Neural cell (in vitro differentiated cells): Measurements from ENCODE around the gene IFI30. TPM values are rescaled to one million over a fixed set of nuclear protein-coding genes. Genes with fewer than 3 reads are reported as not detected.
A peak's percentile ranks its signal among the peaks of the same experiment; 100 is the strongest.

Experiments used
- H2AFZ ChIP-seq: fragments of 200-600, 300-800 bp; sonication (generic), shearing (Covaris generic); 2 replicates; pipeline ENCODE4 v1.6.0; 2014; ENCODE audit warnings: low read depth, mild to moderate bottlenecking, antibody characterized with exemption, low read length, moderate library complexity
- H3F3A ChIP-seq: fragments of 200-600 bp; shearing (Covaris generic); 2 replicates; pipeline ENCODE4 v1.6.1; 2016; ENCODE audit warnings: mild to moderate bottlenecking, moderate library complexity, mixed read lengths, antibody characterized with exemption, low read length; ENCODE audit not compliant: insufficient read depth, poor library complexity, severe bottlenecking
- H3K27ac ChIP-seq: fragments of 200-600, 300-800 bp; sonication (generic), shearing (Covaris generic); 2 replicates; pipeline ENCODE4 v1.5.1; 2014; ENCODE audit warnings: mild to moderate bottlenecking, low read length, moderate library complexity
- H3K27me3 ChIP-seq: fragments of 300-800, 200-600 bp; sonication (generic), shearing (Covaris generic); 2 replicates; pipeline ENCODE4 v1.6.0; 2014; ENCODE audit warnings: mild to moderate bottlenecking, low read depth, low read length, moderate library complexity; ENCODE audit not compliant: insufficient read depth
- H3K36me3 ChIP-seq: fragments of 300-800, 200-600 bp; sonication (generic), shearing (Covaris generic); 2 replicates; pipeline ENCODE4 v1.5.1; 2014; ENCODE audit warnings: mild to moderate bottlenecking, antibody characterized with exemption, low read length, moderate library complexity; ENCODE audit not compliant: insufficient read depth
- H3K4me2 ChIP-seq: fragments of 300-800, 200-600 bp; sonication (generic), shearing (Covaris generic); 2 replicates; pipeline ENCODE4 v1.6.0; 2014; ENCODE audit warnings: mild to moderate bottlenecking, low read length
- H3K4me3 ChIP-seq: fragments of 300-800, 200-600 bp; sonication (generic), shearing (Covaris generic); 2 replicates; pipeline ENCODE4 v1.5.1; 2014; ENCODE audit warnings: mild to moderate bottlenecking, low read length, moderate library complexity
- H3K79me2 ChIP-seq: fragments of 200-600 bp; shearing (Covaris generic); replicated peaks from 2 replicates; pipeline ENCODE4 v1.6.0; 2014; ENCODE audit warnings: mild to moderate bottlenecking, low read length, moderate library complexity; ENCODE audit not compliant: insufficient read depth
- H3K9ac ChIP-seq: fragments of 300-800, 200-600 bp; sonication (generic), shearing (Covaris generic); 2 replicates; pipeline ENCODE4 v1.6.1; 2016; ENCODE audit warnings: mild to moderate bottlenecking, low read length, mixed read lengths
- H3K9me2 ChIP-seq: fragments of 200-600 bp; shearing (Covaris generic); 2 replicates; pipeline ENCODE4 v1.6.1; 2016; ENCODE audit warnings: mild to moderate bottlenecking, low read length, mixed read lengths; ENCODE audit not compliant: insufficient read depth
- H3K9me3 ChIP-seq: fragments of 200-600, 300-800 bp; sonication (generic), shearing (Covaris generic); 2 replicates; pipeline ENCODE4 v1.6.1; 2016; ENCODE audit warnings: mild to moderate bottlenecking, mixed run types, low read length, moderate library complexity, mixed read lengths
- H4K20me1 ChIP-seq: fragments of 200-600 bp; shearing (Covaris generic); 2 replicates; pipeline ENCODE4 v1.6.1; 2016; ENCODE audit warnings: mild to moderate bottlenecking, mixed run types; ENCODE audit not compliant: insufficient read depth
- MXI1 ChIP-seq: fragments of 450-650 bp; conservative IDR thresholded peaks from 2 replicates; pipeline ENCODE4 v1.6.1; 2014; ENCODE audit warnings: antibody characterized with exemption, mild to moderate bottlenecking; ENCODE audit not compliant: poor library complexity, severe bottlenecking
- POLR2AphosphoS5 ChIP-seq: IDR thresholded peaks from 2 replicates; pipeline ENCODE4 v1.6.1; 2012
- RAD21 ChIP-seq: fragments of 450-650 bp; conservative IDR thresholded peaks from 2 replicates; pipeline ENCODE4 v1.6.1; 2014; ENCODE audit warnings: antibody characterized with exemption, mild to moderate bottlenecking, moderate library complexity
- SMC3 ChIP-seq: fragments of 450-650 bp; conservative IDR thresholded peaks from 2 replicates; pipeline ENCODE4 v1.6.1; 2014; ENCODE audit warnings: antibody characterized with exemption, mild to moderate bottlenecking, moderate library complexity; ENCODE audit not compliant: poor library complexity
- TAF1 ChIP-seq: IDR thresholded peaks from 2 replicates; pipeline ENCODE4 v1.6.1; 2012; ENCODE audit warnings: low read depth
- polyA plus RNA-seq: library from polyadenylated mRNA; depleted of rRNA; stranded (reverse); fragments of >200 nt; gene quantifications from 2 replicates; pipeline ENCODE4 v1.2.3, GENCODE V29; 2014
- TF ChIP-seq, protein P1 (sequence below): fragments of 450-650 bp; IDR thresholded peaks from 2 replicates; pipeline ENCODE4 v1.5.1; 2014; ENCODE audit warnings: antibody characterized with exemption, mild to moderate bottlenecking, moderate library complexity; ENCODE audit not compliant: poor library complexity, severe bottlenecking
- TF ChIP-seq, protein P2 (sequence below): IDR thresholded peaks from 2 replicates; pipeline ENCODE4 v1.6.1; 2012; ENCODE audit warnings: borderline replicate concordance

IFI30 gene
- polyA plus RNA-seq, 1 donor from 2014 or later = 0.82 TPM

DNA sequence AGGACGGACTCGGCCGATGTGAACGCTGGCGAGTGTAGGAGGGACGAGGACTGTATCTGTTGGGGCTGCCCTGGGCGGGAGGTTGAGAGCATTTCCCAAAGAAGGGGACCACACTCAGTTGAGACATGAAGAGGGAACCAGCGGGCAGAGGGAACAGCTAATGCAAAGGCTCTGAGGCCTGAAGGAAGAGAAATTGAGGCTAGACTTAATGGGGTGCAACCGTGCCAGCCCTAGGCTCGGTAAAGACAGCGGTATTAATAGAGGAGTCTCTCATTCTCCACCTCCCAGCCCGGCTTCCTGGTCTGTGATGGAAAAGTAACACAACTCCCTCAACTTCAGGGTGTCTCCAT lies 20.5 kb downstream of the IFI30 start:
- Histone ChIP-seq H3K79me2 (no peaks in the 10 kb centered on the region), H3K36me3 (no peaks in the 10 kb centered on the region), H3K9ac (no peak overlapping the region), H3K9me3 (no peaks in the 10 kb centered on the region), H3F3A (no peaks in the 10 kb centered on the region), H3K4me3 (peak overlapping the region; percentile 93), H3K27me3 (no peaks in the 10 kb centered on the region), H4K20me1 (no peaks in the 10 kb centered on the region), H2AFZ (no peak overlapping the region), H3K9me2 (no peaks in the 10 kb centered on the region), H3K4me2 (peak overlapping the region; percentile 77), H3K27ac (no peak overlapping the region)
- TF ChIP-seq, protein P1, sequence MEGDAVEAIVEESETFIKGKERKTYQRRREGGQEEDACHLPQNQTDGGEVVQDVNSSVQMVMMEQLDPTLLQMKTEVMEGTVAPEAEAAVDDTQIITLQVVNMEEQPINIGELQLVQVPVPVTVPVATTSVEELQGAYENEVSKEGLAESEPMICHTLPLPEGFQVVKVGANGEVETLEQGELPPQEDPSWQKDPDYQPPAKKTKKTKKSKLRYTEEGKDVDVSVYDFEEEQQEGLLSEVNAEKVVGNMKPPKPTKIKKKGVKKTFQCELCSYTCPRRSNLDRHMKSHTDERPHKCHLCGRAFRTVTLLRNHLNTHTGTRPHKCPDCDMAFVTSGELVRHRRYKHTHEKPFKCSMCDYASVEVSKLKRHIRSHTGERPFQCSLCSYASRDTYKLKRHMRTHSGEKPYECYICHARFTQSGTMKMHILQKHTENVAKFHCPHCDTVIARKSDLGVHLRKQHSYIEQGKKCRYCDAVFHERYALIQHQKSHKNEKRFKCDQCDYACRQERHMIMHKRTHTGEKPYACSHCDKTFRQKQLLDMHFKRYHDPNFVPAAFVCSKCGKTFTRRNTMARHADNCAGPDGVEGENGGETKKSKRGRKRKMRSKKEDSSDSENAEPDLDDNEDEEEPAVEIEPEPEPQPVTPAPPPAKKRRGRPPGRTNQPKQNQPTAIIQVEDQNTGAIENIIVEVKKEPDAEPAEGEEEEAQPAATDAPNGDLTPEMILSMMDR = no peak
- TF ChIP-seq SMC3 = no peak
- no peak for TF ChIP-seq MXI1

DNA sequence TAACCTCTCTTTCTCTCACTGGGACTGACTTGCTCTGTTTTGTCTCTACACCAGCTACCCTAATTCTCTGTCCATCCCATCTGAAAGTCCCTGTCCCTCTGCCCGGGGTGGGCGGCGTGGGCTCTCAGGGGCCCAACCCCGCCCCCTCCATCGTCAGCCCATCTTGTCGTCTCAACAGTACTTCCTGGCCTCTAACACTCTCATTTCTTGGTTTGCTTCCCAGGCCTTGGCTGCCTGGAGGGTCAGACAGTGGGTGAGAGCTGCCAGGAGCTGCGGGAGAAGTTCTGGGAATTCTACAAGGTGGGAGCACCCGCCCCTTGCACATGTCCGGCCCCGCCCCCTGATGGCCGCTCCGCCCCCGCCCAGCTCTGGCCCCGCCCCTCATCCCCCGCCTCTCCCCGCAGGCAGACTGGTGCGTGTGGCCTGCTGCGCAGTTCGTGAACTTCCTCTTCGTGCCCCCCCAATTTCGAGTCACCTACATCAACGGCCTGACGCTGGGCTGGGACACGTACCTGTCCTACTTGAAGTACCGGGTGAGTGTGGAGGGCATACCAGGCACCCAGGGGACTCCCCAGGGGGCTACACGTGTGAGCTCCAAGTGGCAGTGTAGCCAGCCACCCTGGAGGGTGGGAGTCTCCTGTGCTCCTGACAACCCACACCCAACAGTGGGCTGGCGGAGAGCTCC lies 21.1 kb downstream of the IFI30 start:
- Histone ChIP-seq H3K79me2 (no peaks in the 10 kb centered on the region), H2AFZ (no peak overlapping the region), H4K20me1 (no peaks in the 10 kb centered on the region), H3K36me3 (no peaks in the 10 kb centered on the region), H3F3A (no peaks in the 10 kb centered on the region), H3K4me2 (no peak overlapping the region), H3K9ac (no peak overlapping the region), H3K9me3 (no peaks in the 10 kb centered on the region), H3K9me2 (no peaks in the 10 kb centered on the region), H3K27ac (no peak overlapping the region), H3K27me3 (no peaks in the 10 kb centered on the region), H3K4me3 (peak overlapping the region; percentile 93)
- peak; percentile 12 for TF ChIP-seq POLR2AphosphoS5
- TF ChIP-seq MXI1 = no peak
- TF ChIP-seq TAF1 = no peak
- TF ChIP-seq, protein P1 = no peak
- TF ChIP-seq, protein P2, sequence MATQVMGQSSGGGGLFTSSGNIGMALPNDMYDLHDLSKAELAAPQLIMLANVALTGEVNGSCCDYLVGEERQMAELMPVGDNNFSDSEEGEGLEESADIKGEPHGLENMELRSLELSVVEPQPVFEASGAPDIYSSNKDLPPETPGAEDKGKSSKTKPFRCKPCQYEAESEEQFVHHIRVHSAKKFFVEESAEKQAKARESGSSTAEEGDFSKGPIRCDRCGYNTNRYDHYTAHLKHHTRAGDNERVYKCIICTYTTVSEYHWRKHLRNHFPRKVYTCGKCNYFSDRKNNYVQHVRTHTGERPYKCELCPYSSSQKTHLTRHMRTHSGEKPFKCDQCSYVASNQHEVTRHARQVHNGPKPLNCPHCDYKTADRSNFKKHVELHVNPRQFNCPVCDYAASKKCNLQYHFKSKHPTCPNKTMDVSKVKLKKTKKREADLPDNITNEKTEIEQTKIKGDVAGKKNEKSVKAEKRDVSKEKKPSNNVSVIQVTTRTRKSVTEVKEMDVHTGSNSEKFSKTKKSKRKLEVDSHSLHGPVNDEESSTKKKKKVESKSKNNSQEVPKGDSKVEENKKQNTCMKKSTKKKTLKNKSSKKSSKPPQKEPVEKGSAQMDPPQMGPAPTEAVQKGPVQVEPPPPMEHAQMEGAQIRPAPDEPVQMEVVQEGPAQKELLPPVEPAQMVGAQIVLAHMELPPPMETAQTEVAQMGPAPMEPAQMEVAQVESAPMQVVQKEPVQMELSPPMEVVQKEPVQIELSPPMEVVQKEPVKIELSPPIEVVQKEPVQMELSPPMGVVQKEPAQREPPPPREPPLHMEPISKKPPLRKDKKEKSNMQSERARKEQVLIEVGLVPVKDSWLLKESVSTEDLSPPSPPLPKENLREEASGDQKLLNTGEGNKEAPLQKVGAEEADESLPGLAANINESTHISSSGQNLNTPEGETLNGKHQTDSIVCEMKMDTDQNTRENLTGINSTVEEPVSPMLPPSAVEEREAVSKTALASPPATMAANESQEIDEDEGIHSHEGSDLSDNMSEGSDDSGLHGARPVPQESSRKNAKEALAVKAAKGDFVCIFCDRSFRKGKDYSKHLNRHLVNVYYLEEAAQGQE = no peak
- no peak for TF ChIP-seq RAD21
